ENCODE measurements around the gene HNRNPUL2. TPM values are rescaled to one million over a fixed set of nuclear protein-coding genes. Genes with fewer than 3 reads are reported as not detected.
A peak's percentile ranks its signal among the peaks of the same experiment; 100 is the strongest.

Gene HNRNPUL2
- total RNA-seq, 1 experiment from 2014 or later, result 43.5 TPM

GRCh38 chr11:62724171-62724570, 3.1 kb downstream of the HNRNPUL2 start:
- Histone ChIP-seq H3K4ac (ENCODE audit: low read depth, low read length) (no peak overlapping the region), H2BK20ac (ENCODE audit: low read depth, low read length, poor library complexity, severe bottlenecking) (no peak overlapping the region), H3K4me1 (ENCODE audit: insufficient read depth, low read length) (no peaks in the 10 kb centered on the region), H3K23ac (ENCODE audit: insufficient read length, low read depth, low read length) (no peak overlapping the region), H3K27ac (ENCODE audit: insufficient read length, low read depth, low read length) (no peak overlapping the region), H4K8ac (replicated peaks; ENCODE audit: insufficient read length, low read depth, low read length) (no peak overlapping the region), H3K79me2 (ENCODE audit: insufficient read depth, low read length) (peaks cover 28% of the 10 kb centered on the region), H4K20me1 (ENCODE audit: control insufficient read depth, insufficient read depth, insufficient read length) (no peaks in the 10 kb centered on the region), H3K56ac (ENCODE audit: insufficient read length, low read depth, low read length) (no peak overlapping the region), H2BK120ac (ENCODE audit: low read depth, low read length, poor library complexity, severe bottlenecking) (no peak overlapping the region), H3K4me2 (ENCODE audit: insufficient read depth, insufficient read length, low read length) (no peak overlapping the region), H2BK12ac (ENCODE audit: insufficient read length, low read depth, low read length) (no peak overlapping the region), H2BK15ac (ENCODE audit: low read depth, low read length) (no peak overlapping the region), H4K5ac (ENCODE audit: insufficient read length, low read depth, low read length) (no peak overlapping the region), H2AFZ (ENCODE audit: low read length) (no peak overlapping the region), H3K14ac (ENCODE audit: insufficient read depth, low read length) (no peak overlapping the region), H2AK5ac (ENCODE audit: insufficient read length, low read length) (no peak overlapping the region), H3K9ac (ENCODE audit: extremely low read depth, insufficient read length, low read length) (no peak overlapping the region), H3K23me2 (ENCODE audit: insufficient read length, low read depth, low read length, poor library complexity, severe bottlenecking) (peaks cover 25% of the 10 kb centered on the region), H3T11ph (ENCODE audit: low read length) (no peak overlapping the region), H3K27me3 (ENCODE audit: insufficient read depth, low read length) (no peaks in the 10 kb centered on the region), H2BK5ac (ENCODE audit: insufficient read length, low read length) (no peak overlapping the region), H3K79me1 (ENCODE audit: insufficient read depth, low read depth, low read length, poor library complexity, severe bottlenecking) (peaks cover 6% of the 10 kb centered on the region), H3K18ac (ENCODE audit: insufficient read length, low read depth, low read length) (no peak overlapping the region), H3K9me3 (ENCODE audit: control insufficient read depth, low read depth, low read length) (no peaks in the 10 kb centered on the region), H4K91ac (ENCODE audit: insufficient read length, low read depth, low read length) (no peak overlapping the region)
- H3K27ac Mint-ChIP-seq, result peak overlapping the region in 1 of 3 experiments; percentile 71; a peak in 2 of 7 replicates
- no peak for DNase-seq
- no CpG with 5 or more reads among the region's 8 CpGs for WGBS (ENCODE audit: extremely low coverage, insufficient read length, low lambda C conversion rate)
- H3K36me3 Mint-ChIP-seq (ENCODE audit: insufficient read depth in 1 of 3, low read depth in 3 of 3), result peaks cover 49 to 65% (median 64%) of the 10 kb centered on the region in 3 experiments
- no peaks in the 10 kb centered on the region for H3K9me3 Mint-ChIP-seq
- no peaks in the 10 kb centered on the region for H3K27me3 Mint-ChIP-seq (ENCODE audit: low read depth)
- H3K4me1 Mint-ChIP-seq, result peaks cover 20 to 23% of the 10 kb centered on the region in 2 experiments
- no peak for TF ChIP-seq CTCF (conservative IDR thresholded peaks at IDR 0.05)
- peak overlapping the region; percentile 89 to 95 for H3K4me3 Mint-ChIP-seq

Measured in H9 (cell line).